T-helper 17 cell (primary cell): Measurements from ENCODE around the gene ZNF500. TPM values are rescaled to one million over a fixed set of nuclear protein-coding genes. Genes with fewer than 3 reads are reported as not detected.
"Not testable (repeated sequence)": the region's sequence is repeated elsewhere in the genome, so short reads cannot be mapped to it uniquely, and the experiment has no call there.

Source experiments
- ATAC-seq: fragments of 150-1000 bp; cut with Tn5 transposase; 2 replicates; pipeline ENCODE4 v1.10.0; 2021; ENCODE audit warnings: mild to moderate bottlenecking, moderate library complexity
- DNase-seq, 3 donors: peaks; one replicate each; pipeline versions ENCODE4 v3.0.0 to v3.0.0-alpha.2; 2020 to 2021
- H3K9me3 ChIP-seq: one replicate; pipeline ENCODE4 v1.7.0; 2013; ENCODE audit warnings: low read length, mild to moderate bottlenecking; ENCODE audit not compliant: control insufficient read depth, poor library complexity, severe bottlenecking
- H3K27ac Mint-ChIP-seq: one replicate; pipeline ENCODE4 v1.8.0; 2022; ENCODE audit warnings: mild to moderate bottlenecking, moderate library complexity, mixed read lengths
- H3K27me3 Mint-ChIP-seq: one replicate; pipeline ENCODE4 v1.8.0; 2022; ENCODE audit warnings: mixed read lengths
- H3K36me3 Mint-ChIP-seq: one replicate; pipeline ENCODE4 v1.8.0; 2022; ENCODE audit warnings: low read depth, mixed read lengths
- H3K4me1 Mint-ChIP-seq: one replicate; pipeline ENCODE4 v1.8.0; 2022; ENCODE audit warnings: mild to moderate bottlenecking, mixed read lengths
- H3K4me3 Mint-ChIP-seq: one replicate; pipeline ENCODE4 v1.8.0; 2022; ENCODE audit warnings: mild to moderate bottlenecking, moderate library complexity, mixed read lengths
- total RNA-seq, 4 donors: library from RNA in 2 of 4; stranded (reverse) in 2 of 4; gene quantifications; one replicate each; pipeline ENCODE4 v1.2.3 and lab custom pipeline; 2022 to 2026

The ZNF500 gene
- total RNA-seq, 2 donors from 2014 or later = 10.1 to 15.8 TPM

- Mint-ChIP-seq H3K36me3 (peaks cover 4% of the 10 kb centered on the region), H3K4me1 (peaks cover 4% of the 10 kb centered on the region), H3K27ac (no peak overlapping the region), H3K27me3 (no peaks in the 10 kb centered on the region), H3K4me3 (no peak overlapping the region)
- no peaks in the 10 kb centered on the region for H3K9me3 ChIP-seq
- no peak for ATAC-seq
- no peak for DNase-seq
Observed at GRCh38 chr16:4752351-4753100, 14.4 kb downstream of the ZNF500 start.

GRCh38 chr16:4750896-4751295, 16.1 kb downstream of the ZNF500 start:
- Mint-ChIP-seq H3K4me3 (no peak overlapping the region), H3K36me3 (peaks cover 4% of the 10 kb centered on the region), H3K27me3 (no peaks in the 10 kb centered on the region), H3K27ac (no peak overlapping the region), H3K4me1 (peaks cover 4% of the 10 kb centered on the region)
- no peak for DNase-seq
- no peak for ATAC-seq
- H3K9me3 ChIP-seq = no peaks in the 10 kb centered on the region

DNA sequence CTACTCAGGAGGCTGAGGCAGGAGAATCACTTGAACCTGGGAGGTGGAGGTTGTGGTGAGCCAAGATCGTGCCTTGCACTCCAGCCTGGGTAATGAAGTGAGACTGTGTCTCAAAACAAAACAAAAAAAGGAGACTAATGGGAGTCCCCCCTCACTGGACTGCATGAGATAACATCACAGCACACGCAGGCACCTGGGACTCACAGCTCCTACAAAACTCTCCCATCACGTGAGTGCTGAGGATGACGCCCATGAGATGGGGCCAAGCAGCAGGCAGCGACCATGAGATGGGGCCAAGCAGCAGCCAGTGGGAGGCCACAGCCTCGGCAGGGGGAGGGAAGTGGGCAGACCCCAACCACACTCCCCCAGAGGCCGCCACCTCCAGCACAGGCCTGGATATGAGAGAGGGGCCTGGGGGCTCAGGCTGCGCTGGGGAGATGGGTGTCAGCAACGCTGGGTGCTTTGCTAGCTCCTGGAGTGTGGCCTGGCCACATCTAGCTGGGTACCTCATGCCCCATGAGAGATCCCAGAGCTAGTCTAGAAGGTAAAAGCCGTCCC, 17.2 kb downstream of the ZNF500 start:
- Mint-ChIP-seq H3K36me3 (no peaks in the 10 kb centered on the region), H3K4me3 (no peak overlapping the region), H3K27ac (no peak overlapping the region), H3K4me1 (peaks cover 4% of the 10 kb centered on the region), H3K27me3 (no peaks in the 10 kb centered on the region)
- DNase-seq (no peak), ATAC-seq (no peak)
- no peaks in the 10 kb centered on the region for H3K9me3 ChIP-seq

DNA sequence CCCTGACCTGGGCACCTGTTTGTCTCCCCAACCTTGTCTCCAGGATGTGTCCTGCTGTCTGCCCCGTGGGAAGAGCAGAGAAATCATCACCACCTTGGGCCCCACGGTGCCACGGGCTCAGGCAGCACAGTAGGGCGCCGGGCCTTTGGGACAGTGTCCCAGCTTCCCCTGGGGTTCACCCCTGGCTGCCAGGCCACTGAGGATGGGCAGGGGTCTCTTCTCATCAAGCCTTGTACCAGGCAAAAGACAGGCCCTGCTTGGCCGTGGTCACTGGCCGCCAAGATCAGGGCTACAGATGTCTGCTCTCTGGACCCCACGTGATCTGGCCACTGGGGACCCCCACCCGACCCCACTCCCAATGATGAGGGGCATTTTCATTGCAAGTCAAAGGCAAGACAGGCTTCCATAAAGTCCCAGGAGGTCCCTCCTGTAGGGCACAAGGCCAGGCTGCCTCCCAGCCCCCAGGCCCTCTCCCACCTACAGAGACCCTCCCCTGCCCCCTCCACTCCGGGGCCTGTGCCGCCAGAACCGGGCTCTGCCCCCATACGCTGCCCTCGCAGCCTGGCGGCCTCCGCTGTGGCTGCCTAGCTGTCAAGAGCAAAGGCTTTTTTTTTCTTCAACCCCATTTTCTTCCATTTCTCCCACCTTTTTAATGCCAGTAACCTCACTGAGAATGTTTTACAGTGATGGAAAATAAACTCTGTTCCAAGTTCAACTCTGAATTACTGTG, 18.1 kb downstream of the ZNF500 start:
- no peak for DNase-seq
- no peaks in the 10 kb centered on the region for H3K36me3 Mint-ChIP-seq
- no peak overlapping the region for H3K27ac Mint-ChIP-seq
- ATAC-seq = no peak
- H3K9me3 ChIP-seq = no peaks in the 10 kb centered on the region
- no peak overlapping the region for H3K4me3 Mint-ChIP-seq
- H3K4me1 Mint-ChIP-seq = peaks cover 4% of the 10 kb centered on the region
- no peaks in the 10 kb centered on the region for H3K27me3 Mint-ChIP-seq

DNA sequence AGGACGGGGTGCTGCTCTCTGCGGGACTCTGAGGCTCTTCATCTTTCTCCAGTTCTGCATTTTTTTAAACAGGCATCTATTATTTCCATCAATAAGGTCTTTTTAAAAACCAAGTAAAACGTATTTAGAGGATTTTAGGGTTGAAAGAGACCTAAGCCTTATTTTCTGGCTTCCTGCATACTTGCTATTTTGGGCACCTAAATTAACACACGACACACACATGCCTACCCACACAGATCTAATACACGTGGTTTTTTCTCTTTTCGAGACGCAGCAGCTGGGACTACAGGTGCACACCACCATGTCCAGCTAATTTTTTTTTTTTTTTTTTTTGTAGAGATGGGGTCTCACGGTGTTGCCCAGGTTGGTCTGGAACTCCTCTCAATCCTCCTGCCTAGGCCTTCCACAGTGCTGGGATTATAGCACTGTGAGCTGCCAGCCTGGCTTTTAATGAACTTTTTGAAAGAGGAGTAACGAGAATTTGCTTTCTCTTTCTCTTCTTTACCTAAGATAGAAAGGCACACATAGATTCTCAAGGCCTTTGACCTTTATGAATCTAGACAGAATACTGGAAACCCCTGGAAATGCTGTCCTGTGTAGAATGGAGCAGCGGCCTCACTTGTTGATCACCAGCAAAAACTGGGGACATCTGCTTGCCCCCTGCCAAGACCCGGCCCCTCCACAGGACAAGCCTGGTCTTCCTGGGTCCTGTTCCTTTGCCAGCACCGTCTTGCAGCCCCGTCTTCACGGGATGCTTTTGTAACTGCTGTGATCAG, 18.9 kb downstream of the ZNF500 start:
- Mint-ChIP-seq H3K36me3 (no peaks in the 10 kb centered on the region), H3K27me3 (no peaks in the 10 kb centered on the region), H3K4me1 (peaks cover 10% of the 10 kb centered on the region), H3K27ac (peak overlapping the region; percentile 24), H3K4me3 (no peak overlapping the region)
- no peaks in the 10 kb centered on the region for H3K9me3 ChIP-seq
- ATAC-seq (no peak), DNase-seq (no peak)

GRCh38 chr16:4746991-4747574, 19.9 kb downstream of the ZNF500 start:
- Mint-ChIP-seq H3K27ac (no peak overlapping the region), H3K4me1 (peaks cover 12% of the 10 kb centered on the region), H3K4me3 (no peak overlapping the region), H3K27me3 (no peaks in the 10 kb centered on the region), H3K36me3 (no peaks in the 10 kb centered on the region)
- ATAC-seq (no peak), DNase-seq (no peak)
- no peaks in the 10 kb centered on the region for H3K9me3 ChIP-seq

GRCh38 chr16:4746215-4746614, 20.7 kb downstream of the ZNF500 start:
- DNase-seq (no peak), ATAC-seq (no peak)
- Mint-ChIP-seq H3K27ac (no peak overlapping the region), H3K36me3 (no peaks in the 10 kb centered on the region), H3K4me1 (peaks cover 12% of the 10 kb centered on the region), H3K27me3 (no peaks in the 10 kb centered on the region), H3K4me3 (no peak overlapping the region)
- H3K9me3 ChIP-seq = no peaks in the 10 kb centered on the region

- H3K36me3 Mint-ChIP-seq = no peaks in the 10 kb centered on the region
- H3K4me3 Mint-ChIP-seq = no peak overlapping the region
- H3K27me3 Mint-ChIP-seq = no peaks in the 10 kb centered on the region
- no peak for DNase-seq
- ATAC-seq = no peak
- H3K27ac Mint-ChIP-seq = no peak overlapping the region
- H3K9me3 ChIP-seq = no peaks in the 10 kb centered on the region
- peaks cover 12% of the 10 kb centered on the region for H3K4me1 Mint-ChIP-seq
Observed at GRCh38 chr16:4745274-4745569, 21.7 kb downstream of the ZNF500 start.

DNA sequence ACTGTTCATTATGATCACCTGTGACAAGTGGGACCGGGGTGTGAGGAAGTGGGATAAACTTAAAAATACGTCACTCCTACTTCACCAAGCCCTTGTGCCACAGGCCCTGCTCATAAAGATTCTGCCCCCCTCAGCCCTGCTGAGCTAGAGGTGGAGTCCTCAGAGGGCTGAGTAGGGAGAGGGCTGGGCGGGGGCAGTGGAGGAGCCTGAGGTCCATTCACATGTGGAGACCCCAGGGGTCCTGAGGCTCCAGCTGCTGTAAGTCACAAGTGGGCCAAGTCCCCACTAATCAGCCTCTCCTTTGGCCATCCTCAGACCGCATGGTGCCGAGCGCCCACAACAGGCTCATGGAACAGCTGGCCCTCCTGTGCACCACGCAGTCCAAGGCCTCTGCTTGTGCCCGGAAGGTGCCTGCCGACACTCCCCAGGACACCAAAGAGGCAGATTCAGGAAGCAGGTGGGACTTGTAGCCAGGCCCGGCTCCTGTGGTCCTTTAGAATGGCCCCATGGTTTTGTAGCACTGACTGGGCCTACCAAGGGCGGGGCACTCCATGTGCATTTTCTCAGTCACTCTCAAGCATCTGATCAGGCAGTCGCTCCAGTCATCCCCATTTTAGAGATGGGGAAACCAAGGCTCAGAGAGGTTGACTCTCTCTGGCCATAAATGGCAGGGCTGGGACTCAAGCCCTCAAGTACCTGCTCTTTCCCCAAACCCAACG, 22.2 kb downstream of the ZNF500 start:
- DNase-seq = no peak
- no peaks in the 10 kb centered on the region for H3K9me3 ChIP-seq
- Mint-ChIP-seq H3K4me1 (peaks cover 12% of the 10 kb centered on the region), H3K27ac (no peak overlapping the region), H3K4me3 (no peak overlapping the region), H3K27me3 (no peaks in the 10 kb centered on the region), H3K36me3 (no peaks in the 10 kb centered on the region)
- no peak for ATAC-seq

GRCh38 chr16:4743226-4743878, 23.6 kb downstream of the ZNF500 start:
- peaks cover 12% of the 10 kb centered on the region for H3K4me1 Mint-ChIP-seq
- H3K36me3 Mint-ChIP-seq = no peaks in the 10 kb centered on the region
- no peak for ATAC-seq
- H3K27ac Mint-ChIP-seq = peak overlapping the region; percentile 39
- H3K9me3 ChIP-seq = no peaks in the 10 kb centered on the region
- no peaks in the 10 kb centered on the region for H3K27me3 Mint-ChIP-seq
- no peak for DNase-seq
- peak overlapping the region; percentile 33 for H3K4me3 Mint-ChIP-seq

GRCh38 chr16:4738370-4738769, 28.6 kb downstream of the ZNF500 start:
- H3K36me3 Mint-ChIP-seq = not testable (repeated sequence)

GRCh38 chr16:4737545-4737944, 29.4 kb downstream of the ZNF500 start:
- no peak overlapping the region for H3K4me3 Mint-ChIP-seq
- H3K27me3 Mint-ChIP-seq = no peaks in the 10 kb centered on the region
- peaks cover 11% of the 10 kb centered on the region for H3K4me1 Mint-ChIP-seq
- no peak for ATAC-seq
- no peak for DNase-seq
- no peak overlapping the region for H3K27ac Mint-ChIP-seq
- H3K9me3 ChIP-seq = no peaks in the 10 kb centered on the region
- no peaks in the 10 kb centered on the region for H3K36me3 Mint-ChIP-seq

More at GRCh38 chr16:4738370-4738769, 28.6 kb downstream of the ZNF500 start:
- not testable (repeated sequence) for H3K27me3 Mint-ChIP-seq, H3K27ac Mint-ChIP-seq, H3K4me3 Mint-ChIP-seq, ATAC-seq, DNase-seq, H3K9me3 ChIP-seq
- H3K4me1 Mint-ChIP-seq = peaks cover 12% of the 10 kb centered on the region
